Stimulated activated CD8-positive, alpha-beta memory T cell treated with anti-CD3 and anti-CD28 coated beads, Interleukin-12 subunit alpha, Interleukin-12 subunit beta, amount 100 ng/mL, for 4 hours (primary cell): ENCODE data around the gene ANKRD65.
"Not testable (repeated sequence)": the region's sequence is repeated elsewhere in the genome, so short reads cannot be mapped to it uniquely, and the experiment has no call there.

Experiments used
- DNase-seq: peaks from one replicate; pipeline ENCODE4 v3.0.0-alpha.2; 2020; ENCODE audit warnings: low read depth

The ANKRD65 gene

GRCh38 chr1:1430114-1430982, 9.3 kb upstream of the ANKRD65 start:
- no peak for DNase-seq

DNA sequence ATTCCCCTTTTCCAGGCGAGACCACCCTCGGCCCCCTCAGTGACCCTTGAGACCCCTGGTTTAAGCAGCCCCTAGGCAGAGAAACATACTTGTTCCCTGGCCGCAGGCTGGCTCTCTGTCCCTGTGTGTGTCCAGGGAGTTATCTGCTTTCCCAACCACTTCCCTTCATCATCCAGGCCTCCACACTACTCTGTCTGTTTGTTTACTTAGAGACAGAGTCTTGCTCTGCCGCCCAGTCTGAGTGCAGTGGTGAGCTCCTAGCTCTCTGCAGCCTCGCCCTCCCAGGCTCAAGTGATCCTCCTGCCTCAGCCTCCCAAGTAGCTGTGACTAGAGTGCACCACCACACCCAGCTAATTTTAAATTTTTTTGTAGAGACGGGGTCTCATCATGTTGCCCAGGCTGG, 8.6 kb upstream of the ANKRD65 start:
- no peak for DNase-seq

DNA sequence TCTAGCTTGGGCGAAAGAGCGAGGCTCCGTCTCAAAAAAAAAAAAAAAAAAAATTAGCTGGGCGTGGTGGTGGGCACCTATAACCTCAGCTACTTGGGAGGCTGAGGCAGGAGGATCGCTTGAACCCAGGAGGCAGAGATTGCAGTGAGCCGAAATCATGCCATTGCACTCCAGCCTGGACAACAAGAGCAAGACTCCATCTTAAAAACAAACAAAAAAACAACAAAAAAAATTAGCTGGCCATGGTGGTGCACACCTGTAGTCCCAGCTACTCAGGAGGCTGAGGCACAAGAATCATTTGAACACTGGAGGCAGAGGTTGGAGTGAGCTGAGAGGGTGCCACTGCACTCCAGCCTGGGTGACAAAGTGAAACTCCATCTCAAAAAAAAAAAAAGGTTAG, 7.9 kb upstream of the ANKRD65 start:
- not testable (repeated sequence) for DNase-seq

- DNase-seq: no peak
Measured at GRCh38 chr1:1428174-1428573, 7.1 kb upstream of the ANKRD65 start.

DNA sequence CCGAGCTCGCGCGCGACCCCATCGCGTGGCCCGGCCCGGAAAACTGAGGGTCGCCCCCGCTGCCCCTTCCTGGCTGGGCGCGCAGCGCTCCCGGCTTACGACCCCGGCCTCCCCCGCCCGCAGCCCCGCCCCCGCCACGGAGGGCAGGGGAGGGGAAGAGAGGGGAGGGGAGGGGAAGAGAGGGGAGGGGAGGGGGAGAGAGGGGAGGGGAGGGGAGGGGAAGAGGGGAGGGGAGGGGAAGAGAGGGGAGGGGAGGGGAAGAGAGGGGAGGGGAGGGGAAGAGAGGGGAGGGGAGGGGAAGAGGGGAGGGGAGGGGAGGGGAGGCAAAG, 6.7 kb upstream of the ANKRD65 start:
- no peak for DNase-seq

- DNase-seq: no peak
Measured at GRCh38 chr1:1427106-1427819, 6.2 kb upstream of the ANKRD65 start.

GRCh38 chr1:1426496-1427105, 5.5 kb upstream of the ANKRD65 start:
- no peak for DNase-seq

DNA sequence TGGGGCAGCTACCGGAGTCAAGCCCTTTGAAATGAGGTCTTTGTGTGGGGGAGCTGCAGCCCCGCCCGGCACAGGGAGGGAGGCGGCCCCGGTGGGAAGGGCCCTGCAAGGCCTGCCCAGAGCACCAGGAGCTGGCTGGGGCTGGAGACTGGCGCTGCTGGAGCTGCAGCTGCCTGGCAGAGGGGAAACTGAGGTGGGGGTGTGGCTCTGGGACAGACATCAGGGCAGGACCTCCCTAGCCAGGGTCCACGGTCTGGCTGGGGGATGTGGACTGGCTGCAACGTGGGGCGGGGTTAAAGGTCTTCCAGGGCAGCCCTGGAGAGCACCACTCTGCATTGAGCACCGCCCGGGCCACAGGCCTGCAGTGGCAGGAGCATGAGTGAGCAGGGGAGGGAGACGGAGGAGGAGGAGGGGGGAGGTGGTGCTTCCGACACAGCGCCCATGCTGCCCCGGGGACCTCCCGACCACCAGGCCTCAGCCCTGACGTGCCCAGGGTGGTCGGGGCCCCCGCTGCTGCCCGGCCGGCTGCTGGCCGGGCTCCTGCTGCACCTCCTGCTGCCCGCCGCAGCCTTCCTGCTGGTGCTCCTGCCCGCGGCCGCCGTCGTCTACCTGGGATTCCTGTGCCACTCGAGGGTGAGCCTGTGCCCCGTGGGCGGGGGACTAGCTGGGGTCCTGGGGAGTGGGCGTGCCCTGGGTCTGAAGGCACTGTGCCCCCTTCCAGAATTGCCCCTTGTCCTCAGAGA, 4.8 kb upstream of the ANKRD65 start:
- no peak for DNase-seq

DNA sequence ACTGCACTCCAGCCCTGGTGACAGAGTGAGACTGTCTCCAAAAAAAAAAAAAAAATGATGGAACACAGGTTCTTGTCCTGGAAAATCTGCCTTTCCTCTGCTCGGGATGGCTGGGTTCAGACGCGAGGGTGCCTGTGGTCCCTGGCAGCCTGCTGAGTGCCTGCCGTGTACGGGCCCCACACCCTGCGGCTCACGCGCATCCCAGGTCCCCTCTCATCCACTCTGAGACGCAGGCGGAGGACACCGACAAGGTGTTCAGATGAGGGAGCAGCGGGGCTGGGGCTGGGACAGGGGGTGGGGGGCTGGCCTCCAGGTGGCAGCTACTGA, 4.3 kb upstream of the ANKRD65 start:
- no peak for DNase-seq

DNA sequence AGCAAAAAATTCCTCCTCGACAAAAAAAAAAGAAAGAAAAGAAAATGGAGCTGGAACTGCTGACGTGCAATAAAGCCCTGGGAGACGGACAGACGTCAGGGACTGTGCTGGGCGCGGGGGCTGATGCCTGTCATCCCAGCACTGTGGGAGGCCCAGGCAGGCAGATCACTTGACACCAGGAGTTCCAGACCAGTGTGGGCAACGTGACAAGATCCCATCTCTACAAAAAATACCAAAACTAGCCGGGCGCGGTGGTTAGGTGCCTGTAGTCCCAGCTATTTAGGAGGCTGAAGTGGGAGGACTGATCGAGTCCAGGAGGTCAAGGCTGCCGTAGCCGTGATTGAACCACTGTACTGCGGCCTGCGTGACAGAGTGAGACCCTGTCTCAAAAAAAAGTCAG, 3.6 kb upstream of the ANKRD65 start:
- DNase-seq: no peak

GRCh38 chr1:1423245-1423597, 2.1 kb upstream of the ANKRD65 start:
- no peak for DNase-seq

DNA sequence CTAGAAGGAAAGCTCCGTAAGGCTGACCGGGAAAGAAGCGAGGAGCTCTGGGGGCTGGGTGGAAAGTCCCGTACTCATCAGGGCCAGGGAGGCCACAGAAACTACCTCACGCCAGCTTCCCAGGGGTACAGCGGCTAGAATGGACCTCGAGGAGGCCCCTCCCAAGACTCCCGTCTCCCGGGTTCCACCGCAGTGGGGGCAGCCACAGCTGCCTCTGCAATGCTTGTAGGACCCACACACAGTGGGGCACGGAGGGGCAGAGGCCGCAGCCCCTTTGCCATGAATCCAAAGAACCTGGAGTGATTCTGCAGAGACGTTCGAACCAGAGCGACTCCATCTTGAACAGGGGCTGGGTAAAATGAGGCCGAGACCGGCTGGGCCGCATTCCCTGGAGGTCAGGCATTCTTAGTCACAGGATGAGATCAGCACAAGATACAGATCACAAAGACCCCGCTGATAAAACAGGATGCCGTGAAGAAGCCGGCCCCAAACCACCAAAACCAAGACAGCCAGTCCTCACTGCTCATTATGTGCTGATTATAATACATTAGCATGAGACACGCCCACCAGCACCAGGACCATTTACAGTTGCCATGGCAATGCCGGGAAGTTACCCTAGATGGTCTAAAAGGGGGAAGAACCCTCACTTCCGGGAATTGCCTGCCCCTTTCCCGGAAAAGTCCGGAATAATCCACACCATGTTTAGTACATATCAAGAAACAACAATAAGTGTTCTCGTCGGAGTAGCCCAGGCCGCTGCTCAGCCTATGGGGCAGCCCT, 1.6 kb upstream of the ANKRD65 start:
- no peak for DNase-seq

- no peak for DNase-seq
Measured at GRCh38 chr1:1421907-1422464, 910 bp upstream of the ANKRD65 start.

- DNase-seq: no peak
Measured at GRCh38 chr1:1420654-1421141, 378 bp downstream of the ANKRD65 start.

- DNase-seq: no peak
Measured at GRCh38 chr1:1419813-1420653, 1.0 kb downstream of the ANKRD65 start.

GRCh38 chr1:1419363-1419812, 1.7 kb downstream of the ANKRD65 start:
- no peak for DNase-seq

GRCh38 chr1:1418464-1419362, 2.4 kb downstream of the ANKRD65 start:
- no peak for DNase-seq

DNA sequence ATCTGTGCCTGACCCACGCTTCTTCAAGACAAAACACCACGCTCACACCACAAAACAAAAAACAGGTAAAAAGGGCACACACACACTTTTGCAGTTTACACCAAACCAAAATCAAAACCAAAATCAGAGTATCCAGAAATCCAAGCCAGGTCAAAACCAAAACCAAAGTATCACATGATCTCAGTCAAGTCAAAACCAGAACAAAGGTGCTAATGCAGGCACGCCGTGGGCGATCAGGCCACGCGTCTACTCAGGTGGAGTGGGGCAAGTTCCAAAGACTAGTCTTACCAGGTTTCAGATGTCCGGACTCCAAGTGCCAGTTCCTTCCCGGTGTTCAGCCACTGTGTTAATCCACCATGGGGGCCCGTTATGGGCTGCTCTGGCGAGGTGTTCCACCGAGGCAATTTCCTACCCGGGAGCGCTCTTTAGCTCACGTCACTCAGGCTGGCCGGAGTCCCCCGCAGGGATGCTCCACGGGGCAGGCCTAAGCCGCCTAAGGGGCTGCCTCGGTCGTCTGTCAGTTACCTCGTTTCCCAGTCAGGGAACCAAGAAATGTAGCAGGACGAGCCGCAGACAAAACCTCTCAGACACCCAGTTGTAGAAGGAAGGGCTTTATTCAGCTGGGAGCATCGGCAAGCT, 3.1 kb downstream of the ANKRD65 start:
- DNase-seq: not testable (repeated sequence)

DNA sequence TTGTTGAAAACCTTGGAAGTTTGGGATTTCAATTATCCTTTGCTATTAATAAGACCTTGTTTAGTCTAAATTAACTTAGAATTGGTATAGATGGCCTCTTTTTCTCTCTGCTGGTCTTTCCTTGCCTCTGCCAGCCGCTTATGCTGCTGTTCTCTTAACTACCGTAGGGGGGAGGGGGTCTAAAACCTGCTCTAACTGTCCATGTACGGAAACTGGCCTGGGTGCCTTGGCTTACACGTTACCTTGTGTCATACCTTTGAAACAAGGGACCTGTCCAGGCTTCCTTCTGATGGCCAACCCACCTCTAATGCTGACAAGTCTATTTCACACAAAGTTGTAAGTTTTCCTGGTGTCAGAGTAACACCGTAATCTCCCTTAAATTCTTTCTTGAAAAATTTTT, 3.7 kb downstream of the ANKRD65 start:
- DNase-seq: not testable (repeated sequence)
